Skin of body (tissue), 2 donors: ENCODE measurements around the gene ERP27. TPM values are rescaled to one million over a fixed set of nuclear protein-coding genes. Genes with fewer than 3 reads are reported as not detected.

Experiments
- DNase-seq: peaks from one replicate; lab custom pipeline; 2025; lab: John Stamatoyannopoulos, UW
- total RNA-seq: library from RNA; depleted of rRNA; stranded (reverse); fragments of >200 nt; gene quantifications from one replicate; pipeline ENCODE4 v1.2.3, GENCODE V29; 2014

Gene ERP27
- total RNA-seq, 1 donor from 2014 or later: 1.9 TPM

GRCh38 chr12:14959916-14960496 is 21.7 kb upstream of the ERP27 start:
- no peak for DNase-seq

DNA sequence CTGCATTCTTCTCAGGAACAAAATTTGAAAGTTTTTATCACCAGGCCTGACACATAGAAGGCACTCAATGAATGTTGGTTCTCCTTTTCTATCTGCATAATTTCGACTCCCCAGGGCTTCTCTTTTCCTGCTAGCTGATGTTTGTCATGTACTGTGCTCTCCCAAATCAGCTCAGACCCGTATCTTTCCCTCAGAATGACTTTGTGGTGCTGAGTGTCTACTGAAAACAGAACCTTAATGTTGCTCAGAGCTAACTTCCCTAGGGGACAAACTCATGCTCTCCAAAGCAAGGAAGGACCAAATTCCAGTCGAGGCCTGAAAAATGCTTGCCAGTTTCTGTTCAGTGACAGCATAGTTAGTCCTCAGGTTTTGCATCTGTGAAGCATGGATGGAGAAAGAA is 21.1 kb upstream of the ERP27 start:
- DNase-seq: no peak

GRCh38 chr12:14959126-14959440 is 20.7 kb upstream of the ERP27 start:
- no peak for DNase-seq

- no peak for DNase-seq
Measured at GRCh38 chr12:14958361-14959125, 20.2 kb upstream of the ERP27 start.

- DNase-seq: no peak
Measured at GRCh38 chr12:14957551-14958168, 19.3 kb upstream of the ERP27 start.

DNA sequence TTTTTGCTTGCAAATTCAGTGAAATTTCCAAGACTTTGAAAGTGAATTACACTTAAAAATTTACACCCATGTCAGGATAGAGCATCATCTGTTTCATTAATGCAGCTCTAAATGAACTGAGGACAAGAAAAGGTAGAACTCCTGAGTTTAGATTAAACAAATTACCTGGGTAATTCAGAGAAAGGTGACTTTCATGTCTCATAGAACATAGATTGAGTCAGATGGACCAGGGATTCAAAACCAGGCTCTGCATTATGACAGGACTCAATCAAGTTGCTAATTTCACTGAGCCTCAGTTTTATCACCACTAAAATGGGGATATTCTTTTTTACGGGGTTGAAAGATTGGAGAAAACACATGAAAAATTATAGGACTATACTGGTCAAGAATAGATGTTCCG is 18.6 kb upstream of the ERP27 start:
- no peak for DNase-seq

DNA sequence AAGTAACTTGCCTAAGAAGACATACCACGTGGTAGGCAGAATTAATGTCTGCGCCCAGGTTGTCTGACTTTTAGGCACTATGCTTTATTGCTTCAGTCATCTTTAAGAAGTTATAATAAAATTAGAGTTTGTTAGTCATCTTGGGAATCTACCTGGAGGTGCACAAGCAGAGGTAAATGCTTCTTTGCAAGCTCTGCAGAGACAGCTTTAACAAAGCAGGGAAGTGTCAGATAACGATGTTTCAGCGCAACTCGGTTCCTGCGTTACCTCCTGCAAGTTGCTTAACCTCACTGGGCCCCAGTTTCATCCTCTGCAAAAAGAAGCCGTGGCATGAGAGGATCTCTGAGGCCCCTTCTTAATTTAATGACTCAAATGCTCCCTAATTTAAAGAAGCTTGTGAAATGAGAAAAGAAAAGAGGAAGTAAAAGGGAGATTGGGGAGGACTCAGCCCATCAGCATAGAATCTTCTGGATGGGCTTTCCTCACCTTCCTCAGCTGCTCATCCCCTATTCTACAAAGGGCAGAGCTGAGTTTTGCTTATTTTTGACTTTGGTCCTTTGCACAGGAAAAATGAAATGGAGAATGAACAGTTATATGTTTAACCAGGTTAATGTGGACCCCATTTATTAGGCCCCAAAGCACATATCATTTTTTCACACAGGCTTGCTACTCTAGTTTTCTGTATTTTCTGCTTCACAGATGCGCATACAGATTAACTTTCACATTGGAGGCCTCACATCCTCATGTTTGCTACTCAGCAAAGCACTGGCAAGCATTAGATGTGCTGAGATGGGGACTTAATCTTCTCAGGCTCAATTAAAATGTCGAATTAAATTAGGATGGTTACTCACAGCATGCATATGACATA is 17.9 kb upstream of the ERP27 start:
- no peak for DNase-seq

- DNase-seq: no peak
Measured at GRCh38 chr12:14954269-14954668, 15.9 kb upstream of the ERP27 start.

DNA sequence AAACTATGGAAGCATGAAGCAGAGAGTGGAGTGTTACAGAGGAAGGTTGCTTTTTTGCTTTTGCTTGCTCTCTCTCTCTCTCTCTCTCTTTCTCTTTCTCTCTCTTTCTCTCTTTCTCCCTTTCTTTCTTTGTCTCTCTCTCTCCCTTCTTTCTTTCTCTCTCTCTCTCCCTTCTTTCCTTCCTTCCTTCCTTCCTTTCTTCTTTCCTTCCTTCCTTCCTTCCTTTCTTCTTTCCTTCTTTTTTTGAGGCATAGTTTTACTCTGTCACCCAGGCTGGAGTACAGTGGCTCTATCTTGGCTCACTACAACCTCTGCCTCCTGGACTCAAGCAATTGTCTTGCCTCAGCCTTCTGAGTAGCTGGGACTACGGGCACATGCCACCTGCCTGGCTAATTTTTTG is 15.4 kb upstream of the ERP27 start:
- DNase-seq: no peak

- peak; percentile 41 for DNase-seq
Measured at GRCh38 chr12:14952299-14952921, 14.1 kb upstream of the ERP27 start.

- no peak for DNase-seq
Measured at GRCh38 chr12:14951851-14952250, 13.5 kb upstream of the ERP27 start.

GRCh38 chr12:14950982-14951746 is 12.8 kb upstream of the ERP27 start:
- DNase-seq: no peak

DNA sequence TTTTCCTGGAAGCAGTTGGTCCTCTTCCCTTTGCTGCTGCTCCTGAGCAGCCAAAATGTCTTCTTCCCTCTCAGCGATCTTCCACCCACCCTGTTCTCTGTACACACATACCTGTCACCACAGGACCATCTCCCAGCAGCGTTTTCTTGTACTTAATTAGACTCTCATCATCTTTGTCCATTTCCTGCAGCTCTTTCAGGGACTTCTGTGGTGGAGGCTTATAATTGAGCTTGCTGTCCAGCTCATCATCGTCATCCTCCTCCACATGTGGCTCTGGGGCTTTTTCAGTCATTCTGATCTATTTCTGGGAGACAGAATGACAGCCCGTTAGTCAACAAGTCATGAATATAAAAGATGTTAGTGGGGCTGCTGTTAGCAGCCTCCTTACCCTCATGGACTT is 12.1 kb upstream of the ERP27 start:
- DNase-seq: no peak

DNA sequence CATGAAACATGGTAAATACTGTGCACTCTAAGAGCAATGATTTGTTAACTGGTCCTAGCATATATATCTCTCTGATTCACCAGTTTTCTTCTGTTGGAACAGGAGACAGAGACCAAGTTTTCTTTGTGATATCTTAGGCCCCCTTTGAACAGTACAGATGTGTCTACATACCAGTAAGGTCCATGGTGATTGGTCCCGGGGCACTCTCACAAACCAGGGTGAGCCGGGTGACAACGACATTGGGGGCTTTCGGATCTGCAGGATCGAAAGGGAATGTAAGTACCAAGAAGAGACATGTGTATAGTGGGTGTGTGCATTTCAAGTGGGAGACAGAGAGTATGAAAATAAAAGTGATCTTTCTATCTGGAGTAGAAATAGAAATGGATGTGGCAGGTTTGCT is 11.3 kb upstream of the ERP27 start:
- no peak for DNase-seq

DNA sequence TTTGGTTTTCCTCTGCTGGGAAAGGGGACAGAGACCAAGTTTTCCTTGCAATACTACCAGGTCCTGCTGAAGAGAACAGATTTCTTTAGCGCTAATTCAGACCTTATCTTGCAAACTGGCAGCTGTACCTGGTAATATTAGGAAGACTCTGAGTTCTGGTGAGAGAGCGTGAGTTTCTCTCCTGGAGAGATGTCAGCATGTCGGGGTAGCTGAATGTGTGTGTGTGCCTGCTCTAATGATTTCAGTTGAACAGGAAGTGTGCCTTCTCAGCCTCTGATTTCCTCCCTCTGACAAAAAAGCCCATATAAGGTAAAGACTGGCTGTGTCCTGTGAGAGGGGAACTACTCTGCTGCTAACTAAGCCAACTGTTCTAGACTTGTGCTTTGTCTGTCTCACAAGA is 10.3 kb upstream of the ERP27 start:
- DNase-seq: peak; percentile 55

- DNase-seq: no peak
Measured at GRCh38 chr12:14946861-14947260, 8.5 kb upstream of the ERP27 start.

DNA sequence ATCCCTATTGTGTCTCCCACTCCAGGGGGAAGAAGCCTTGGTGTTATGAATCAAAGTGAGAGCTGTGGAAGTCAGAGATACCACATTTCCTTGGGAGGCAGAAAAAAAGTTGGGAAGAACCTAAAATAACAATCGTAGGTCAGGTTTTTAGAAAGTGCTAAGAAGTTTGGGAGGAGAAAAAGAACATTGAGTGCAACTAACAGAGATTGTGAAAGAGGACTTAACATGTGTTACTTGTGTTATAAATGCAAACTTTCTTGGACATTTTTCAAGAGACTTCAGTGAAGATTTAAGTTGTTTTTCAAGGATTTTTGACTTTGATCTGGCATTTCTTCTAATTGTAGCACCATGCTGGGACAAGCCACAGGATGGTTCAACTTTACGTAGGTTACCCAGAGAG is 7.8 kb upstream of the ERP27 start:
- no peak for DNase-seq

- no peak for DNase-seq
Measured at GRCh38 chr12:14942196-14942931, 4.0 kb upstream of the ERP27 start.

GRCh38 chr12:14941369-14941768 is 3.0 kb upstream of the ERP27 start:
- no peak for DNase-seq

DNA sequence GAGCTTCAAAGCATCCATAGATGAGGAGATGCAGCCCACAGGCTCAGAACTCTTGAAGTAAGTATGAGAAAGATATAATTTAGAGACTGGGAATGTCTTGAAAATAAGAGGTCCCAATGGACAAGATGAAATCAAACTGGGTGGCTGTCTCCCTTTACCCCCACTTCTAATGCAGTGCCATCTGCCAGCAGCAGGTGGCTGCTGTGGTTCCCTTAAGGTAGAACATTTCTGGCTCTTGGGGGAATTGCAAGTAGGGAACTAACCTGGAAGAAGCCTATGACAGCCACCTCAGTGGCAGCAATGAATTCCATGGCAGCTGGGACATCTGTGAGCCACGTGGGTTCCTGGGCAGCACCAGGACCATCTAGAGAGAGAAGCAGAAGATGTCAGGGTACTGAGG is 648 bp downstream of the ERP27 start:
- DNase-seq: no peak
